HCT116 (cell line): ENCODE results near the gene C19orf85.

Experiments used
- EZH2 ChIP-seq: fragments of 200-600 bp; sonication (generic); IDR thresholded peaks from 2 replicates; pipeline ENCODE4 v1.6.1; 2017; ENCODE audit warnings: antibody characterized with exemption, mixed run types
- EZH2phosphoT487 ChIP-seq: fragments of 200-600 bp; IDR thresholded peaks from 2 replicates; pipeline ENCODE4 v1.6.1; 2018; ENCODE audit warnings: antibody characterized with exemption, borderline replicate concordance
- FOSL1 ChIP-seq: IDR thresholded peaks from 2 replicates; pipeline ENCODE4 v1.6.1; 2012; ENCODE audit warnings: low read depth
- POLR2A ChIP-seq: IDR thresholded peaks from 2 replicates; pipeline ENCODE4 v1.7.0; 2011; ENCODE audit warnings: borderline replicate concordance; ENCODE audit not compliant: insufficient read depth, insufficient read length; ENCODE audit errors: extremely low read depth
- POLR2AphosphoS5 ChIP-seq: IDR thresholded peaks from 2 replicates; pipeline ENCODE4 v1.6.1; 2011; ENCODE audit warnings: mild to moderate bottlenecking, low read depth, low read length, moderate library complexity
- SIN3A ChIP-seq: IDR thresholded peaks from 2 replicates; pipeline ENCODE4 v1.6.1; 2012; ENCODE audit warnings: low read depth
- TCF7L2 ChIP-seq: IDR thresholded peaks from 2 replicates; pipeline ENCODE4 v1.7.0; 2011; ENCODE audit warnings: borderline replicate concordance, inconsistent platforms; ENCODE audit not compliant: insufficient read depth, insufficient read length; ENCODE audit errors: extremely low read depth
- TF ChIP-seq, protein P1 (sequence below): IDR thresholded peaks from 2 replicates; pipeline ENCODE4 v1.6.1; 2012
- TF ChIP-seq, protein P2 (sequence below), 3 experiments: fragments of 200-600 bp in 1 of 3; sonication (generic) in 1 of 3; IDR thresholded peaks in 2 of 3; conservative IDR thresholded peaks in 1 of 3; 2 replicates each; pipeline ENCODE4 v1.5.1; 2012 to 2017; ENCODE audit warnings: low read depth in 2 of 3, low read length in 2 of 3, antibody characterized with exemption in 1 of 3, borderline replicate concordance in 1 of 3, control low read depth in 1 of 3, mild to moderate bottlenecking in 1 of 3, mixed read lengths in 1 of 3, mixed run types in 1 of 3, moderate library complexity in 1 of 3; ENCODE audit not compliant: insufficient read depth in 1 of 3
- TF ChIP-seq, protein P3 (sequence below): IDR thresholded peaks from 2 replicates; pipeline ENCODE4 v1.6.1; 2012

DNA sequence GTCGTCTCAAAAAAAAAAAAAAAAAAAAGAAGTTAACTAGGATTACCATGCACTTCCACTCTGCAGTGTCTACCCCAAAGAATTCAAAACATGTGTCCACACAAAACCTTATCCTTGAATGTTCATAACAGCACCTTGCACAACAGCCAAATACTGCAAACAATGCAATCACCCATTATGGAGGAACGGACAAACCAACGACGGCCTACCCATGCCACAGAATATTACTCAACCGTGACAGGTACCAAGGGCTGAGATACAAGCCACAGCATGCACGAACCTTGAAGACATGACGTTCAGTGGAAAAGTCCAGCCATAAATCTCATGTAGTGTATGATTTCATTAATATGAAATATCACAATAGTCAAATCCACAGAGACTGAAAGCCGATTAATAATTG is 18.5 kb downstream of the C19orf85 start:
- TF ChIP-seq, protein P1, sequence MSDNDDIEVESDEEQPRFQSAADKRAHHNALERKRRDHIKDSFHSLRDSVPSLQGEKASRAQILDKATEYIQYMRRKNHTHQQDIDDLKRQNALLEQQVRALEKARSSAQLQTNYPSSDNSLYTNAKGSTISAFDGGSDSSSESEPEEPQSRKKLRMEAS = no peak
- TF ChIP-seq, protein P2, sequence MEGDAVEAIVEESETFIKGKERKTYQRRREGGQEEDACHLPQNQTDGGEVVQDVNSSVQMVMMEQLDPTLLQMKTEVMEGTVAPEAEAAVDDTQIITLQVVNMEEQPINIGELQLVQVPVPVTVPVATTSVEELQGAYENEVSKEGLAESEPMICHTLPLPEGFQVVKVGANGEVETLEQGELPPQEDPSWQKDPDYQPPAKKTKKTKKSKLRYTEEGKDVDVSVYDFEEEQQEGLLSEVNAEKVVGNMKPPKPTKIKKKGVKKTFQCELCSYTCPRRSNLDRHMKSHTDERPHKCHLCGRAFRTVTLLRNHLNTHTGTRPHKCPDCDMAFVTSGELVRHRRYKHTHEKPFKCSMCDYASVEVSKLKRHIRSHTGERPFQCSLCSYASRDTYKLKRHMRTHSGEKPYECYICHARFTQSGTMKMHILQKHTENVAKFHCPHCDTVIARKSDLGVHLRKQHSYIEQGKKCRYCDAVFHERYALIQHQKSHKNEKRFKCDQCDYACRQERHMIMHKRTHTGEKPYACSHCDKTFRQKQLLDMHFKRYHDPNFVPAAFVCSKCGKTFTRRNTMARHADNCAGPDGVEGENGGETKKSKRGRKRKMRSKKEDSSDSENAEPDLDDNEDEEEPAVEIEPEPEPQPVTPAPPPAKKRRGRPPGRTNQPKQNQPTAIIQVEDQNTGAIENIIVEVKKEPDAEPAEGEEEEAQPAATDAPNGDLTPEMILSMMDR (IDR thresholded peaks at IDR 0.05 in 2 of 3, conservative IDR thresholded peaks at IDR 0.05 in 1 of 3; ENCODE audit: borderline replicate concordance in 1 of 3, insufficient read depth in 1 of 3, low read depth in 2 of 3, low read length in 2 of 3) = no peak
- no peak for TF ChIP-seq EZH2
- no peak for TF ChIP-seq TCF7L2
- TF ChIP-seq POLR2AphosphoS5 = no peak
- no peak for TF ChIP-seq SIN3A
- no peak for TF ChIP-seq EZH2phosphoT487
- no peak for TF ChIP-seq FOSL1
- TF ChIP-seq, protein P3, sequence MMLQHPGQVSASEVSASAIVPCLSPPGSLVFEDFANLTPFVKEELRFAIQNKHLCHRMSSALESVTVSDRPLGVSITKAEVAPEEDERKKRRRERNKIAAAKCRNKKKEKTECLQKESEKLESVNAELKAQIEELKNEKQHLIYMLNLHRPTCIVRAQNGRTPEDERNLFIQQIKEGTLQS = no peak
- TF ChIP-seq POLR2A = no peak
